GM21528 (cell line): ENCODE measurements around the gene ASB1.

Experiments used
- ATAC-seq: cut with Tn5 transposase; IDR thresholded peaks from one replicate; pipeline ENCODE4 v1.9.1; 2021; ENCODE audit warnings: mild to moderate bottlenecking, moderate library complexity; ENCODE audit not compliant: unreplicated experiment, low FRiP score

Gene ASB1

GRCh38 chr2:238488347-238488826, 61.7 kb downstream of the ASB1 start:
- no peak for ATAC-seq

- no peak for ATAC-seq
Measured at GRCh38 chr2:238489431-238489830, 62.7 kb downstream of the ASB1 start.

GRCh38 chr2:238489896-238490295, 63.2 kb downstream of the ASB1 start:
- ATAC-seq, result no peak

- no peak for ATAC-seq
Measured at GRCh38 chr2:238492840-238493239, 66.1 kb downstream of the ASB1 start.

GRCh38 chr2:238493411-238493810, 66.7 kb downstream of the ASB1 start:
- no peak for ATAC-seq

- ATAC-seq, result no peak
Measured at GRCh38 chr2:238493880-238494572, 67.3 kb downstream of the ASB1 start.

GRCh38 chr2:238494573-238494961, 67.8 kb downstream of the ASB1 start:
- ATAC-seq, result no peak

- ATAC-seq, result no peak
Measured at GRCh38 chr2:238495422-238495821, 68.7 kb downstream of the ASB1 start.

- no peak for ATAC-seq
Measured at GRCh38 chr2:238496756-238497609, 70.3 kb downstream of the ASB1 start.

- ATAC-seq, result no peak
Measured at GRCh38 chr2:238497610-238498005, 70.9 kb downstream of the ASB1 start.

GRCh38 chr2:238498188-238498587, 71.5 kb downstream of the ASB1 start:
- no peak for ATAC-seq

GRCh38 chr2:238498691-238499295, 72.1 kb downstream of the ASB1 start:
- ATAC-seq, result no peak

- ATAC-seq, result no peak
Measured at GRCh38 chr2:238499731-238500580, 73.2 kb downstream of the ASB1 start.

- ATAC-seq, result no peak
Measured at GRCh38 chr2:238501311-238501710, 74.6 kb downstream of the ASB1 start.
